HepG2 (cell line): ENCODE measurements around the gene PIP5K1C. TPM values are rescaled to one million over a fixed set of nuclear protein-coding genes. Genes with fewer than 3 reads are reported as not detected.

Source experiments
- ERF ChIP-seq: IDR thresholded peaks from 2 replicates; pipeline ENCODE4 v1.6.1; 2018; ENCODE audit warnings: missing biosample characterization, missing genetic modification reagents
- EZH2 ChIP-seq: conservative IDR thresholded peaks from 2 replicates; pipeline ENCODE4 v1.6.1; 2012; ENCODE audit warnings: mild to moderate bottlenecking, low read depth, low read length, moderate library complexity
- FOXJ3 ChIP-seq: sonication (generic); formaldehyde crosslinking; IDR thresholded peaks from 2 replicates; pipeline ENCODE4 v1.4.0; 2020; ENCODE audit warnings: missing genetic modification reagents, mild to moderate bottlenecking, borderline replicate concordance
- HDAC1 ChIP-seq: sonication (generic); formaldehyde crosslinking; IDR thresholded peaks from 2 replicates; pipeline ENCODE4 v1.5.1; 2020; ENCODE audit warnings: mild to moderate bottlenecking, missing genetic modification reagents
- HDAC2 ChIP-seq: sonication (generic); formaldehyde crosslinking; IDR thresholded peaks from 2 replicates; pipeline ENCODE4 v1.4.0; 2020; ENCODE audit warnings: missing genetic modification reagents
- HHEX ChIP-seq: IDR thresholded peaks from 2 replicates; pipeline ENCODE4 v1.6.1; 2016; ENCODE audit warnings: control low read depth
- KLF15 ChIP-seq: sonication (generic); formaldehyde crosslinking; IDR thresholded peaks from 2 replicates; pipeline ENCODE4 v1.8.1; 2023; ENCODE audit warnings: borderline replicate concordance, mild to moderate bottlenecking, inconsistent platforms, missing genetic modification reagents, mixed read lengths
- MAFK ChIP-seq, 2 experiments: IDR thresholded peaks in 1 of 2; conservative IDR thresholded peaks in 1 of 2; 2 replicates each; pipeline ENCODE4 v1.6.1; 2011; ENCODE audit warnings: improper control_type of control experiment in 2 of 2, low read length in 2 of 2
- NFAT5 ChIP-seq: sonication (generic); formaldehyde crosslinking; IDR thresholded peaks from 2 replicates; pipeline ENCODE4 v1.4.0; 2020; ENCODE audit warnings: missing genetic modification reagents
- NFKBIZ ChIP-seq: IDR thresholded peaks from 2 replicates; pipeline ENCODE4 v1.6.1; 2018; ENCODE audit warnings: missing genetic modification reagents, missing compliant biosample characterization
- RFX3 ChIP-seq: IDR thresholded peaks from 2 replicates; pipeline ENCODE4 v1.6.1; 2016; ENCODE audit warnings: missing biosample characterization, missing genetic modification reagents
- RFXANK ChIP-seq: IDR thresholded peaks from 2 replicates; pipeline ENCODE4 v1.6.1; 2016
- SOX5 ChIP-seq: IDR thresholded peaks from 2 replicates; pipeline ENCODE4 v1.6.1; 2016; ENCODE audit warnings: borderline replicate concordance
- TMF1 ChIP-seq: sonication (generic); formaldehyde crosslinking; IDR thresholded peaks from 2 replicates; pipeline ENCODE4 v1.8.1; 2022; ENCODE audit warnings: low read depth, missing genetic modification reagents
- XBP1 ChIP-seq: sonication (generic); formaldehyde crosslinking; IDR thresholded peaks from 2 replicates; pipeline ENCODE4 v1.5.0; 2020; ENCODE audit warnings: missing genetic modification reagents
- ZNF143 ChIP-seq: sonication (generic); formaldehyde crosslinking; IDR thresholded peaks from 2 replicates; pipeline ENCODE4 v1.4.0; 2020; ENCODE audit warnings: missing genetic modification reagents
- ZNF337 ChIP-seq: sonication (generic); formaldehyde crosslinking; IDR thresholded peaks from 2 replicates; pipeline ENCODE4 v1.5.1; 2020; ENCODE audit warnings: missing genetic modification reagents, low read depth, mild to moderate bottlenecking, borderline replicate concordance
- ZNF543 ChIP-seq: sonication (generic); formaldehyde crosslinking; IDR thresholded peaks from 2 replicates; pipeline ENCODE4 v1.4.0; 2020; ENCODE audit warnings: mild to moderate bottlenecking, missing genetic modification reagents
- ZNF607 ChIP-seq: sonication (generic); formaldehyde crosslinking; IDR thresholded peaks from 2 replicates; pipeline ENCODE4 v1.5.1; 2020; ENCODE audit warnings: missing genetic modification reagents, mild to moderate bottlenecking, borderline replicate concordance
- ZNF770 ChIP-seq: sonication (generic); formaldehyde crosslinking; IDR thresholded peaks from 2 replicates; pipeline ENCODE4 v1.5.0; 2020; ENCODE audit warnings: mild to moderate bottlenecking, missing genetic modification reagents
- polyA plus RNA-seq, 8 experiments: library from polyadenylated mRNA; depleted of rRNA in 3 of 8; stranded (reverse) in 7 of 8; unstranded in 1 of 8; fragments of >200 nt; fragmentation: Illumina TruSeq in 4 of 8; extraction: Trizol in 4 of 8; gene quantifications; 2 replicates each; pipeline versions ENCODE4 v1.2.1 to v1.2.3, GENCODE V29; 2011 to 2016; ENCODE audit warnings: low read depth in 4 of 8, missing spikeins in 1 of 8, mixed read lengths in 1 of 8; ENCODE audit not compliant: insufficient read depth in 1 of 8
- total RNA-seq, 5 experiments: library from RNA; depleted of rRNA; stranded (reverse); fragments of >200 nt; fragmentation: Illumina TruSeq; extraction: Trizol; gene quantifications; 2 replicates each; pipeline ENCODE4 v1.2.3, GENCODE V29; 2016; ENCODE audit warnings: low read depth in 1 of 5
- TF ChIP-seq, protein P1 (sequence below): sonication (generic); formaldehyde crosslinking; conservative IDR thresholded peaks from 2 replicates; pipeline ENCODE4 v1.5.0; 2020; ENCODE audit warnings: missing genetic modification reagents

PIP5K1C gene
- total and polyA plus RNA-seq, 2 of the 13 experiments (the other 11 are each of a cell fraction or from before 2014, with no cell fraction given): 3.6 to 4.3 TPM

DNA sequence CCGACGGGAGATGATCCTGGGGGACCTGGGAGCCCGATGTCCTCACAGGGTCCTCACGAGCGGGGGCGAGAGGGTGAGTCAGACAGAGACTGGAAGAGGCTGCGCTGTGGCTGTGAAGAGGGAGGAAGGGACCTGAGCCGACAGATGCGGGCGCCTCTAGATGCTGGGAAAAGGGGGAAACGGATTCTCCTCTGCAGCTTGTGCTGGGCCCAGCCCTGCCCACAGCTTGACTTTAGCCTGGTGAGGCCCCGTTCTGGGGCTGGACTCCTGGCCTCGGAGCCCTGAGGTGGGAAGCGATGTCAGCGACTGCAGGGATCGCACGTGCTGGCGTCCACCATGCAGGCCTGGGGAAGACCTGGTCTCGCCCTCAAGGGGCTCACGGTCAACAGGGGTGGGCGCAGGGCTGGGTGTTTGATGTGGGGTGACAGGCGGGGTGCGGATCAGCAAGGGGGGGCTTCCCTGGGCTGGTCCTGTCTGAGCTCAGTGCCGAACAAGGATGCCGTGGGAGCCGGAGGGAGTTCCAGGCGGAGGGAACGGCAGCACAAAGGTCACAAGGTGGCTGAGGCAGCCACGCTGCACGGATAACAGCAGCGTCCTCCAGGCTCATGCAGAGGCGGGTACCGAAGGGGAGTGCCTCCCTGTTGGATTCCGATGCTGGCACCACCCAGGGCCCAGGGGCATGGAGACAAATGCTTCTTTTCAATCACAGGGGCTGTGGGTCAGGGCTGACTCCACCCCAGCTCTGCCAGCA lies 31.8 kb downstream of the PIP5K1C start (continued):
- TF ChIP-seq SOX5: no peak
- TF ChIP-seq ZNF770: no peak
- TF ChIP-seq ZNF337 (CRISPR knock-in tag): no peak
- no peak for TF ChIP-seq HDAC2 (CRISPR knock-in tag)
- TF ChIP-seq EZH2: no peak
- no peak for TF ChIP-seq RFXANK (CRISPR knock-in tag)
- no peak for TF ChIP-seq ERF (CRISPR knock-in tag)
- TF ChIP-seq NFAT5: no peak
- no peak for TF ChIP-seq XBP1
- peak; percentile 65; the same call in 1 of the 2 replicates for TF ChIP-seq HDAC1 (CRISPR knock-in tag)
- peak; percentile 75; the same call in 1 of the 2 replicates for TF ChIP-seq TMF1 (CRISPR knock-in tag)
- no peak for TF ChIP-seq ZNF543 (CRISPR knock-in tag)
- TF ChIP-seq NFKBIZ (CRISPR knock-in tag): no peak
- TF ChIP-seq, protein P1, sequence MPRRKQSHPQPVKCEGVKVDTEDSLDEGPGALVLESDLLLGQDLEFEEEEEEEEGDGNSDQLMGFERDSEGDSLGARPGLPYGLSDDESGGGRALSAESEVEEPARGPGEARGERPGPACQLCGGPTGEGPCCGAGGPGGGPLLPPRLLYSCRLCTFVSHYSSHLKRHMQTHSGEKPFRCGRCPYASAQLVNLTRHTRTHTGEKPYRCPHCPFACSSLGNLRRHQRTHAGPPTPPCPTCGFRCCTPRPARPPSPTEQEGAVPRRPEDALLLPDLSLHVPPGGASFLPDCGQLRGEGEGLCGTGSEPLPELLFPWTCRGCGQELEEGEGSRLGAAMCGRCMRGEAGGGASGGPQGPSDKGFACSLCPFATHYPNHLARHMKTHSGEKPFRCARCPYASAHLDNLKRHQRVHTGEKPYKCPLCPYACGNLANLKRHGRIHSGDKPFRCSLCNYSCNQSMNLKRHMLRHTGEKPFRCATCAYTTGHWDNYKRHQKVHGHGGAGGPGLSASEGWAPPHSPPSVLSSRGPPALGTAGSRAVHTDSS: no peak
- no peak for TF ChIP-seq HHEX (CRISPR knock-in tag)
- no peak for TF ChIP-seq RFX3 (CRISPR knock-in tag)
- no peak for TF ChIP-seq ZNF143 (CRISPR knock-in tag)
- TF ChIP-seq FOXJ3 (CRISPR knock-in tag): no peak
- TF ChIP-seq KLF15 (CRISPR knock-in tag): no peak
- TF ChIP-seq MAFK (conservative IDR thresholded peaks at IDR 0.05 in 1 of 2, IDR thresholded peaks at IDR 0.05 in 1 of 2; ENCODE audit: low read length in 2 of 2): no peak
- TF ChIP-seq ZNF607: no peak
